OCI-LY1 (cell line): Measurements from ENCODE around the gene VPS37D.
"Not testable (repeated sequence)": the region's sequence is repeated elsewhere in the genome, so short reads cannot be mapped to it uniquely, and the experiment has no call there.

Experiments
- H2AFZ ChIP-seq: fragments of 200-600 bp; sonication (generic), shearing (Covaris generic); 2 replicates; pipeline ENCODE4 v1.6.0; 2014; ENCODE audit warnings: antibody characterized with exemption, mild to moderate bottlenecking, low read length
- H3F3A ChIP-seq: fragments of 200-600 bp; sonication (generic), shearing (Covaris generic); 2 replicates; pipeline ENCODE4 v1.6.0; 2014; ENCODE audit warnings: mild to moderate bottlenecking, antibody characterized with exemption, low read length, moderate library complexity; ENCODE audit not compliant: insufficient read depth
- H3K27ac ChIP-seq: fragments of 200-600 bp; sonication (generic); 2 replicates; pipeline ENCODE4 v1.5.1; 2014; ENCODE audit warnings: low read length, mixed run types, mild to moderate bottlenecking, low read depth; ENCODE audit not compliant: poor library complexity, severe bottlenecking
- H3K27me3 ChIP-seq: fragments of 200-600 bp; sonication (generic); 2 replicates; pipeline ENCODE4 v1.6.0; 2014; ENCODE audit warnings: antibody characterized with exemption, mild to moderate bottlenecking, low read length, moderate library complexity; ENCODE audit not compliant: insufficient read depth
- H3K36me3 ChIP-seq: fragments of 200-600 bp; sonication (generic); 2 replicates; pipeline ENCODE4 v1.6.1; 2014; ENCODE audit warnings: mild to moderate bottlenecking, antibody characterized with exemption, low read length, moderate library complexity, mixed read lengths; ENCODE audit not compliant: insufficient read depth
- H3K4me1 ChIP-seq: fragments of 200-600 bp; sonication (generic); 2 replicates; pipeline ENCODE4 v1.5.1; 2014; ENCODE audit warnings: mild to moderate bottlenecking, low read length, moderate library complexity; ENCODE audit not compliant: insufficient read depth, severe bottlenecking
- H3K4me2 ChIP-seq: fragments of 200-600 bp; sonication (generic), shearing (Covaris generic); 2 replicates; pipeline ENCODE4 v1.6.1; 2014; ENCODE audit warnings: low read length
- H3K4me3 ChIP-seq: fragments of 200-600 bp; sonication (generic); 2 replicates; pipeline ENCODE4 v1.5.1; 2014; ENCODE audit warnings: low read length, low read depth, mild to moderate bottlenecking, mixed read lengths; ENCODE audit not compliant: poor library complexity, severe bottlenecking
- H3K79me2 ChIP-seq: fragments of 200-600 bp; shearing (Covaris generic); 2 replicates; pipeline ENCODE4 v1.6.1; 2016; ENCODE audit warnings: mixed run types, low read length, mixed read lengths; ENCODE audit not compliant: insufficient read depth
- H3K9ac ChIP-seq: fragments of 200-600 bp; sonication (generic), shearing (Covaris generic); 2 replicates; pipeline ENCODE4 v1.6.1; 2014; ENCODE audit warnings: mild to moderate bottlenecking, low read length, mixed read lengths
- H3K9me2 ChIP-seq: fragments of 200-600 bp; sonication (generic), shearing (Covaris generic); 2 replicates; pipeline ENCODE4 v1.6.1; 2014; ENCODE audit warnings: low read depth, mild to moderate bottlenecking, low read length, mixed read lengths
- H3K9me3 ChIP-seq: fragments of 200-600 bp; shearing (Covaris generic); 2 replicates; pipeline ENCODE4 v1.6.1; 2014; ENCODE audit warnings: low read length, mixed read lengths
- H4K20me1 ChIP-seq: fragments of 200-600 bp; sonication (generic), shearing (Covaris generic); 2 replicates; pipeline ENCODE4 v1.6.0; 2016; ENCODE audit warnings: mild to moderate bottlenecking, low read length; ENCODE audit not compliant: insufficient read depth
- EZH2 ChIP-seq: fragments of 200-600 bp; sonication (generic), shearing (Covaris generic); IDR thresholded peaks from 2 replicates; pipeline ENCODE4 v1.8.0; 2017; ENCODE audit warnings: borderline replicate concordance, mixed run types, mild to moderate bottlenecking, antibody characterized with exemption, low read length, moderate library complexity, mixed read lengths
- TF ChIP-seq, protein P1 (sequence below): fragments of 200-600 bp; sonication (generic), shearing (Covaris generic); IDR thresholded peaks from 2 replicates; pipeline ENCODE4 v1.5.1; 2017; ENCODE audit warnings: mild to moderate bottlenecking, antibody characterized with exemption, low read length, moderate library complexity, mixed read lengths

Gene VPS37D

DNA sequence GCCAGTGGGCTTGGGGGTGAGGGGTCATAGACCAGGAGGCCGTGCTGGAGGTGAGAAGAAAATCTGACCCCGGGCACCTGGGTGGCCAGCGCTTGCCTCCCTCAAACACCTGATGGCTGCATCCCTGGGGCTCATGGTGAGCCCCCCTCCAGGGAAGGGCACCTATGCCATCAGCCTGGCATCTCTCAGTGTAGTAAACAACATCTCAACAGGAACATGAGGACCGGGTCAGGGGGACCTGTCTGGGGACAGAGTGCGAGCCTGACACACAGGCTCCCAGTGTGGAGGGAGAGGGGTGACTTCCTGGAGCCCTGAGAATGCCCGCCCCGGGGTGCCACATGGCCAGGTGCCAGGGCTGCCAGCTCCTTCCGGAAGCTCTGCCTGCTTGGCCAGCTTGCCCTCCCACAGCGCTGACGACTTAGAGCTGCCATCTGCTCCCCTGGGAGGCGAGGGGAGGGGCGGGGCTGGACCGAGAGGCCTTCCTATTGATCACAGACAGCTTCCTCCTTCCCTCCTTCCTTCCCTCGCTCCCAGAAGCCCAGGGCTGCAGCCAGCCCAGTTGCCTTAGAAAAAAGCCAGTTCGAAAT is 39.5 kb downstream of the VPS37D start:
- no peak overlapping the region for H2AFZ ChIP-seq
- no peak overlapping the region for H3K4me3 ChIP-seq
- H3K4me1 ChIP-seq = peaks cover 3% of the 10 kb centered on the region
- H3K36me3 ChIP-seq = no peaks in the 10 kb centered on the region
- TF ChIP-seq, protein P1, sequence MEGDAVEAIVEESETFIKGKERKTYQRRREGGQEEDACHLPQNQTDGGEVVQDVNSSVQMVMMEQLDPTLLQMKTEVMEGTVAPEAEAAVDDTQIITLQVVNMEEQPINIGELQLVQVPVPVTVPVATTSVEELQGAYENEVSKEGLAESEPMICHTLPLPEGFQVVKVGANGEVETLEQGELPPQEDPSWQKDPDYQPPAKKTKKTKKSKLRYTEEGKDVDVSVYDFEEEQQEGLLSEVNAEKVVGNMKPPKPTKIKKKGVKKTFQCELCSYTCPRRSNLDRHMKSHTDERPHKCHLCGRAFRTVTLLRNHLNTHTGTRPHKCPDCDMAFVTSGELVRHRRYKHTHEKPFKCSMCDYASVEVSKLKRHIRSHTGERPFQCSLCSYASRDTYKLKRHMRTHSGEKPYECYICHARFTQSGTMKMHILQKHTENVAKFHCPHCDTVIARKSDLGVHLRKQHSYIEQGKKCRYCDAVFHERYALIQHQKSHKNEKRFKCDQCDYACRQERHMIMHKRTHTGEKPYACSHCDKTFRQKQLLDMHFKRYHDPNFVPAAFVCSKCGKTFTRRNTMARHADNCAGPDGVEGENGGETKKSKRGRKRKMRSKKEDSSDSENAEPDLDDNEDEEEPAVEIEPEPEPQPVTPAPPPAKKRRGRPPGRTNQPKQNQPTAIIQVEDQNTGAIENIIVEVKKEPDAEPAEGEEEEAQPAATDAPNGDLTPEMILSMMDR = no peak
- TF ChIP-seq EZH2 = no peak
- H3K9me3 ChIP-seq = no peaks in the 10 kb centered on the region
- no peaks in the 10 kb centered on the region for H3K9me2 ChIP-seq
- H3K27ac ChIP-seq = no peak overlapping the region
- peaks cover 10% of the 10 kb centered on the region; the same call in 1 of the 2 replicates for H3K27me3 ChIP-seq
- H3K79me2 ChIP-seq = no peaks in the 10 kb centered on the region
- H3F3A ChIP-seq = no peaks in the 10 kb centered on the region
- no peaks in the 10 kb centered on the region for H4K20me1 ChIP-seq
- H3K9ac ChIP-seq = no peak overlapping the region
- H3K4me2 ChIP-seq = no peak overlapping the region

DNA sequence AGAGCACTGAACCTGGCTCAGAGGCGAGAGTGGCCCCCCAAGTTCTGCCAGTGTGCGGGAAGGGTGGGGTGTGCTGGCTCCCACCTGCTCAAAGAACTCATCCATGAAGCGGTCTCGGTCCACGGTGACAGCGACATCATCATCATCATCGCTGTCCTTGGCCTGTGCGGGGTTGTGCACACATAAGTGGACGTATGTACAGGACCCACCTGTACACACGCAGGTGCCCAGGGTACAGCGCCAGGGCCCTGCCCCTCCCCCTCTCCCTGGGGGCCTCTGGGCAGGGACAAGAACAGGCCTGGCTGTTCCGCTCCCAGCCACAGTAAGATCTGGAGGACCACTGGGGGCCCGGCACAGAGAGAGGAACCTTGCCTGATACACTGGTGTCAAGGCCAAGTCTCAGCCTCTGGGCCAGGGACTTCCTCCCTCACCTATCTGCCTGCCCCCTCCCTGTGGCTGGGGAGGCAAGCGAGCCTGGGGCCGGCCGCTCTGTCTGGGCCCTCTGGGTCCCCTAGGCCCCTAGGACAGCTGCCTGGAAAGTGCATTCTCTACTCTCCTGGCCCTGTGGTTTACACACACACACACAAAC is 41.4 kb downstream of the VPS37D start:
- H2AFZ ChIP-seq = no peak overlapping the region

DNA sequence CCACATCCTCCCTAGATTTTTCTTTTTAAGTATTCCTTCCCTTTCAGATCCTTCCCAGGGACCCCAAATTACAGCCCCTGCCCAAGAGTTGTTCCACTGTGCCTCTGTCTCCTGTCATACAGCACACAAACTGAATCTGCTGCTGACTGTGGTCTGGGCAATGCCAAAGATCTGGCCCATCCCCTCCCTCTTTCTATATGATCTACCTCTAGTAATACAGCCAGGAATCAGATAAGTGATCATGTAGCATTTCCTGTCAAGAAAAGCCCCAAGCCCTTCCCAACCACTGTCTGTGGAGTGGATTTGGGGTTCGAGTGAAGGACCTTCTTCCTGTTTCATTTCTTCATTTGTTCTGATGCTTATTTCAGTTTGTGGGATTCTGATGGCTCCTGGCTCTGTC is 45.1 kb downstream of the VPS37D start:
- H3K79me2 ChIP-seq = no peaks in the 10 kb centered on the region
- H3K36me3 ChIP-seq = no peaks in the 10 kb centered on the region
- H3K4me3 ChIP-seq = no peak overlapping the region
- TF ChIP-seq EZH2 = no peak
- TF ChIP-seq, protein P1 = no peak
- peaks cover under 1% of the 10 kb centered on the region for H3K4me1 ChIP-seq
- no peaks in the 10 kb centered on the region; the same call in 1 of the 2 replicates for H3K27me3 ChIP-seq
- no peak overlapping the region for H3K27ac ChIP-seq
- H3K9me2 ChIP-seq = no peaks in the 10 kb centered on the region
- H3K4me2 ChIP-seq = no peak overlapping the region
- H3K9ac ChIP-seq = no peak overlapping the region
- H3F3A ChIP-seq = no peaks in the 10 kb centered on the region
- H2AFZ ChIP-seq = no peak overlapping the region
- H4K20me1 ChIP-seq = no peaks in the 10 kb centered on the region
- no peaks in the 10 kb centered on the region for H3K9me3 ChIP-seq

More for the DNA sequence above, 41.4 kb downstream of the VPS37D start:
- Histone ChIP-seq H3K4me3 (no peak overlapping the region), H3K4me2 (no peak overlapping the region), H3K9me3 (no peaks in the 10 kb centered on the region), H3K4me1 (no peaks in the 10 kb centered on the region), H3K27ac (no peak overlapping the region), H3K36me3 (no peaks in the 10 kb centered on the region), H3K27me3 (peaks cover 10% of the 10 kb centered on the region; the same call in 1 of the 2 replicates), H3K9ac (no peak overlapping the region), H3K9me2 (no peaks in the 10 kb centered on the region), H3F3A (no peaks in the 10 kb centered on the region), H3K79me2 (no peaks in the 10 kb centered on the region), H4K20me1 (no peaks in the 10 kb centered on the region)
- TF ChIP-seq, protein P1 = no peak
- TF ChIP-seq EZH2 = no peak

DNA sequence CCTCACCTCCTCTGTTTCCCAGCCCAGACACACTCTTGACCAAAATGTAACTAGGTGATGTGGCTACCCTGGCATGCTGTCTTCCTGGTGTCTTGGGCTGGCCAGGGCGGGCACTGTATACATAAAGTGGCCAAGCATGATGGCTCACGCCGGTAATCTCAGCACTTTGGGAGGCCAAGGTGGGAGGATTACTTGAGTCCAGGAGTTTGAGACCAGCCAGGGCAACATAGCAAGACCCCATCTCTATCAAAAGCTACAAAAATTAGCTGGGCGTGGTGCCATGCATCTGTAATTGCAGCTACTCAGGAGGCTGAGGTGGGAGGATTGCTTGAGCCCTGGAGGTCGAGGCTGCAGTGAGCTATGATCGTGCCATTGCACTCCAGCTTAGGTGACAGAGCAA is 45.7 kb downstream of the VPS37D start:
- not testable (repeated sequence) for H3K9ac ChIP-seq, H3K4me1 ChIP-seq, H3K27me3 ChIP-seq, H2AFZ ChIP-seq, H3K9me3 ChIP-seq, H3K4me3 ChIP-seq, H3K9me2 ChIP-seq, H3K79me2 ChIP-seq, H3K27ac ChIP-seq, H3F3A ChIP-seq, H4K20me1 ChIP-seq, H3K4me2 ChIP-seq, H3K36me3 ChIP-seq
